Vagina (tissue), 2 donors: ENCODE results near the gene SPC25. TPM values are rescaled to one million over a fixed set of nuclear protein-coding genes. Genes with fewer than 3 reads are reported as not detected.

Experiments used
- DNase-seq, 2 donors: peaks; one replicate each; pipeline ENCODE4 v3.0.0-alpha.2; 2017; ENCODE audit errors: extremely low spot score in 2 of 2
- H3K27ac ChIP-seq: fragments of 200-600 bp; sonication (generic); one replicate; pipeline ENCODE4 v1.5.1; 2019
- H3K27me3 ChIP-seq: fragments of 200-600 bp; sonication (generic); one replicate; pipeline ENCODE4 v1.5.1; 2019
- H3K36me3 ChIP-seq, 2 donors: fragments of 200-600 bp; sonication (generic); one replicate each; pipeline ENCODE4 v1.5.1; 2017 to 2019
- H3K4me1 ChIP-seq: fragments of 200-600 bp; sonication (generic); one replicate; pipeline ENCODE4 v1.5.1; 2019
- H3K4me3 ChIP-seq, 2 donors: fragments of 200-600 bp; sonication (generic); 1 replicate in 1 of 2; 2 replicates in 1 of 2; pipeline ENCODE4 v1.5.1; 2016 to 2019
- H3K9me3 ChIP-seq: fragments of 200-600 bp; sonication (generic); one replicate; pipeline ENCODE4 v1.5.1; 2019
- POLR2A ChIP-seq, 2 donors: fragments of 450-650 bp; IDR thresholded peaks; one replicate each; pipeline ENCODE4 v1.6.1; 2017; ENCODE audit warnings: antibody characterized with exemption in 2 of 2, mild to moderate bottlenecking in 2 of 2, moderate library complexity in 2 of 2
- POLR2AphosphoS5 ChIP-seq, 2 donors: sonication (generic); formaldehyde crosslinking; IDR thresholded peaks; one replicate each; pipeline ENCODE4 v1.9.0; 2017; ENCODE audit warnings: antibody characterized with exemption in 2 of 2, mild to moderate bottlenecking in 2 of 2, low read depth in 1 of 2; ENCODE audit not compliant: insufficient read depth in 1 of 2
- intact Hi-C: fragments of 100-400 bp; cut with DNase I; formaldehyde crosslinking; loops from one replicate; pipeline ENCODE4 v1.15.1; 2023
- total RNA-seq: library from RNA; depleted of rRNA; stranded (reverse); fragments of >200 nt; gene quantifications from one replicate; pipeline ENCODE4 v1.2.3, GENCODE V29; 2016
- TF ChIP-seq, protein P1 (sequence below), 3 experiments: fragments of 450-650 bp in 2 of 3; fragments of 200-600 bp in 1 of 3; sonication (generic) in 1 of 3; IDR thresholded peaks; one replicate each; pipeline ENCODE4 v1.5.1; 2017 to 2019; ENCODE audit warnings: antibody characterized with exemption in 3 of 3, mild to moderate bottlenecking in 2 of 3, moderate library complexity in 2 of 3

Gene SPC25
- total RNA-seq, 1 donor from 2014 or later: not detected

DNA sequence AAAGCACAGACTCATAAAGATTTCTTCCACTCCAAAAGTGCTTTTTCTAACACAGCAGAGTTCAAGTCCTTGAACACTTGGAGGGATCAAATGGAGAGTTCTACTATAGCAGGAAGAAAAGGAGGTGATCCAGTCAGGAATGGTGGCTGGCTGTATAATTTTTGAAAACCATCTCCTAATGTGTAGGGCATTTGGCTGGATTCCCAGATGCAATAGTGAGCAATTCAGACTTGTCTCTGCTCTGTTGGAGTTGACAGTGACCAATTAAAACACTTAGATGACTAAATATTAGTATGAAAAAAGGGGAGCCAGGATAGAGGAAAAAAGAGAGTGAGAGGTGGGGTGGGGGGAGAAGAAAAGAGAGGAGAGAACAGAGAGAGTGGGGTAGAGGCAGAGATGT lies 5.5 kb upstream of the SPC25 start:
- Histone ChIP-seq H3K4me1 (peaks cover under 1% of the 10 kb centered on the region), H3K4me3 (no peak overlapping the region), H3K9me3 (no peaks in the 10 kb centered on the region), H3K27ac (no peak overlapping the region), H3K36me3 (no peaks in the 10 kb centered on the region), H3K27me3 (no peaks in the 10 kb centered on the region)
- TF ChIP-seq, protein P1, sequence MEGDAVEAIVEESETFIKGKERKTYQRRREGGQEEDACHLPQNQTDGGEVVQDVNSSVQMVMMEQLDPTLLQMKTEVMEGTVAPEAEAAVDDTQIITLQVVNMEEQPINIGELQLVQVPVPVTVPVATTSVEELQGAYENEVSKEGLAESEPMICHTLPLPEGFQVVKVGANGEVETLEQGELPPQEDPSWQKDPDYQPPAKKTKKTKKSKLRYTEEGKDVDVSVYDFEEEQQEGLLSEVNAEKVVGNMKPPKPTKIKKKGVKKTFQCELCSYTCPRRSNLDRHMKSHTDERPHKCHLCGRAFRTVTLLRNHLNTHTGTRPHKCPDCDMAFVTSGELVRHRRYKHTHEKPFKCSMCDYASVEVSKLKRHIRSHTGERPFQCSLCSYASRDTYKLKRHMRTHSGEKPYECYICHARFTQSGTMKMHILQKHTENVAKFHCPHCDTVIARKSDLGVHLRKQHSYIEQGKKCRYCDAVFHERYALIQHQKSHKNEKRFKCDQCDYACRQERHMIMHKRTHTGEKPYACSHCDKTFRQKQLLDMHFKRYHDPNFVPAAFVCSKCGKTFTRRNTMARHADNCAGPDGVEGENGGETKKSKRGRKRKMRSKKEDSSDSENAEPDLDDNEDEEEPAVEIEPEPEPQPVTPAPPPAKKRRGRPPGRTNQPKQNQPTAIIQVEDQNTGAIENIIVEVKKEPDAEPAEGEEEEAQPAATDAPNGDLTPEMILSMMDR (IDR thresholded peaks at IDR 0.05): no peak
- TF ChIP-seq POLR2AphosphoS5 (IDR thresholded peaks at IDR 0.05; ENCODE audit: insufficient read depth in 1 of 2, low read depth in 1 of 2) (no peak), POLR2A (IDR thresholded peaks at IDR 0.05) (no peak)
- DNase-seq: no peak
- intact Hi-C loops: no loop called here

DNA sequence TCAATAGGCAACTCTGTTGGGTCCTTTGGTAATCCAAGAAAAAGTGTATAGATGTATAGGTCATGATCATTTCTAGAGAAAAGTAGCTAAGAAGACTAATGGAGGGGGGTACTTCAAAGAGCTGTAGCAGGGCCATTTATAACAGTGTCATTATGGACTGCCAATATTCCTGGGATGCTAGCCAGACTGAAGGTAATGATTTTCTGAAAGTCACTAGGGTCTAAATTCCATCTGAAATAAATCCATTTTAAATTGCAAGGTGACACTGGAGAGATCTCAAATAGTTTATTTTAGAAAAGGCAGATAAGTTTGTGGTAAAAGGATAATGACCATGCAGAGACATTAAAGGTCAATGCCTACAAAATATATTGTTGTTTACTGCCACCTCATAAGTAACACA lies 4.5 kb upstream of the SPC25 start:
- TF ChIP-seq, protein P1 (IDR thresholded peaks at IDR 0.05): no peak
- TF ChIP-seq POLR2A (IDR thresholded peaks at IDR 0.05): no peak
- no peak for TF ChIP-seq POLR2AphosphoS5 (IDR thresholded peaks at IDR 0.05; ENCODE audit: insufficient read depth in 1 of 2, low read depth in 1 of 2)
- Histone ChIP-seq H3K4me3 (no peak overlapping the region), H3K36me3 (no peaks in the 10 kb centered on the region), H3K9me3 (no peaks in the 10 kb centered on the region), H3K4me1 (peaks cover 11% of the 10 kb centered on the region), H3K27ac (no peak overlapping the region), H3K27me3 (no peaks in the 10 kb centered on the region)
- DNase-seq: no peak
- intact Hi-C loops: no loop called here

DNA sequence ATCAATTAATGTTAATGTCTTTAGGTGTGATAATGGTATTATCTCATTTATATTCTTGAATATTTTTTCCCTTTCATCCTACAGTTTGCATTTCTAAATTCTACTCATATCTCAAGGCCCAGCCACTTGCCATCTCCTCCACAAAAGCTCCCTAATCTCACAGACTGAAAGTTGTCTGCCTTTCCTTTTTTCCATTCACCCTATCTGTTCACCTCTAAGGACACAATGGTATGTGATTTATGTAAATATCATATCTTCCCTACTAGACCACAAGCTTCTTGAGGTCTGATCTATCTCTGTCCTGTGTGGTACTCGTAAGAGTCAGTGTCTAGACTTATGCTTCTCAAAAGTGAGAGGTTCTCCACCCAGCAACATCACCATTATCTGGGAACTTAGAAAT lies 3.9 kb upstream of the SPC25 start:
- peaks cover 12% of the 10 kb centered on the region for H3K4me1 ChIP-seq
- no peak for DNase-seq
- H3K4me3 ChIP-seq: no peak overlapping the region
- H3K27ac ChIP-seq: no peak overlapping the region
- H3K36me3 ChIP-seq: no peaks in the 10 kb centered on the region
- intact Hi-C loops: no loop called here
- no peaks in the 10 kb centered on the region for H3K9me3 ChIP-seq
- no peaks in the 10 kb centered on the region for H3K27me3 ChIP-seq
- TF ChIP-seq, protein P1 (IDR thresholded peaks at IDR 0.05): no peak
- TF ChIP-seq POLR2A (IDR thresholded peaks at IDR 0.05): no peak

DNA sequence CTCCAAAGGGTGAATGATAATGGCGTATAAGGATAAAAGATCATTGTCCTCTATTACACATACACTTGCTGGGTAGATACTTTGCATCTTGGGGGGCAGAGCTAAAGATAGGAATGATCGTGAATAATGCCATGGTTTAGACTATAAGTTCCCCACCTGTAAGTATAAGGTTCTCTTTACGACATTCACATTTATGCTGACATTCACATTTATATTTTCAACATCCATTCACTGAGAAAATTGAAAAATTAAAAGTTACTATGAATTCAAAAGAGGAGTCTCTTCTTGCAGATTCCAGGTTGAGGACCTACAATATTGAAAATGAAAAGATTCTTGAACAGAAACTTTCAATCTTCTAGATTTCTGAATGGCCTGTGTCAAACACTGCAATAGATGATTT lies 2.1 kb upstream of the SPC25 start:
- no peak overlapping the region for H3K4me3 ChIP-seq
- no peaks in the 10 kb centered on the region for H3K27me3 ChIP-seq
- DNase-seq: no peak
- peaks cover 12% of the 10 kb centered on the region for H3K4me1 ChIP-seq
- TF ChIP-seq POLR2AphosphoS5 (IDR thresholded peaks at IDR 0.05; ENCODE audit: insufficient read depth in 1 of 2, low read depth in 1 of 2) (no peak), POLR2A (IDR thresholded peaks at IDR 0.05) (no peak)
- TF ChIP-seq, protein P1 (IDR thresholded peaks at IDR 0.05): no peak
- intact Hi-C loops: no loop called here
- H3K27ac ChIP-seq: no peak overlapping the region
- H3K36me3 ChIP-seq: no peaks in the 10 kb centered on the region
- H3K9me3 ChIP-seq: no peaks in the 10 kb centered on the region

DNA sequence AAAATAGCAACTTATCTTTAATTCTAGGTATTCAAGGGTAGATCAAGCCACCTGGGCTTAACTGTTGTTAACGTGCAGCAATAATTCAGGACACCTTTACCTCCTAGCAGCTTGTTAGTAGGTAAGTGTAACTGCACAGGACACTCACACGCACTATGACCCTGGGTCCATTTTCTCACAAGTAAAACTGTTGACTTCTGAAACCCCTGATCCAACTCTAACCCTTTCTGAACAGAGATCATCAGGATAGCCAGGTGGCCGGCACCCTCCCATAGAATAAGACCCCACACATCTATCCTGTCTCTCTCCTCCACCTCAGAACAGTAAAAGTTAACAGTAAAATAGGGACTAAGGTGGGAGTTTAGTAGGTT lies 610 bp downstream of the SPC25 start:
- Histone ChIP-seq H3K27ac (no peak overlapping the region), H3K4me3 (peak overlapping the region; percentile 53 to 58)
- intact Hi-C loops: no loop called here

More for the DNA sequence above, 610 bp downstream of the SPC25 start:
- no peaks in the 10 kb centered on the region for H3K27me3 ChIP-seq
- no peaks in the 10 kb centered on the region for H3K9me3 ChIP-seq
- no peak for DNase-seq
- TF ChIP-seq, protein P1 (IDR thresholded peaks at IDR 0.05): no peak
- TF ChIP-seq POLR2A (IDR thresholded peaks at IDR 0.05) (no peak), POLR2AphosphoS5 (IDR thresholded peaks at IDR 0.05; ENCODE audit: insufficient read depth in 1 of 2, low read depth in 1 of 2) (no peak)
- H3K36me3 ChIP-seq: no peaks in the 10 kb centered on the region
- peaks cover 12% of the 10 kb centered on the region for H3K4me1 ChIP-seq
